Uterus (tissue), 2 donors: ENCODE data around the gene UQCRC1.

Source experiments
- CTCF ChIP-seq, 4 experiments: fragments of 200-600 bp in 2 of 4; fragments of 450-650 bp in 2 of 4; sonication (generic) in 2 of 4; IDR thresholded peaks; one replicate each; pipeline ENCODE4 v1.5.1; 2016 to 2019; ENCODE audit warnings: antibody characterized with exemption in 4 of 4, mild to moderate bottlenecking in 2 of 4, moderate library complexity in 1 of 4
- POLR2A ChIP-seq, 2 donors: fragments of 450-650 bp; IDR thresholded peaks; one replicate each; pipeline ENCODE4 v1.6.1; 2016; ENCODE audit warnings: antibody characterized with exemption in 2 of 2, mild to moderate bottlenecking in 1 of 2, moderate library complexity in 1 of 2

GRCh38 chr3:48630407-48630806 lies 21.0 kb upstream of the UQCRC1 start:
- TF ChIP-seq CTCF (IDR thresholded peaks at IDR 0.05) (no peak), POLR2A (IDR thresholded peaks at IDR 0.05) (no peak)
